Measurements from ENCODE around the gene APOBR.

DNA sequence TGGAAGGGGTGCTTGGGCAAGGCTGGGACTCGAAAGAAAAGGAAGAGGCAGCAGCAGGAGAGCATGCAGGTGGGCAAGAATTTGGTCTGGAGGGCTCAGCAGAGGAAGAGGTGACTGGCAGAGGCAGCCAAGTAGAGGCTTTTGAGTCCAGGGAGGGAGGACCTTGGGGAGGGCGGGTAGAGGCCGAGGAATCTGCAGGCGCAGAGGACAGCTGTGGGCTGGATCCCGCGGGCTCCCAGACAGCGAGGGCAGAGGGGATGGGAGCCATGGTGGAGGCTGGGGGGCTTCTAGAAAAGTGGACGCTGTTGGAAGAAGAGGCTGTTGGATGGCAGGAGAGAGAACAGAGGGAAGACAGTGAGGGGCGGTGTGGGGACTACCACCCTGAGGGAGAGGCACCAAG lies 2.9 kb downstream of the APOBR start:
- TF ChIP-seq, protein P1, sequence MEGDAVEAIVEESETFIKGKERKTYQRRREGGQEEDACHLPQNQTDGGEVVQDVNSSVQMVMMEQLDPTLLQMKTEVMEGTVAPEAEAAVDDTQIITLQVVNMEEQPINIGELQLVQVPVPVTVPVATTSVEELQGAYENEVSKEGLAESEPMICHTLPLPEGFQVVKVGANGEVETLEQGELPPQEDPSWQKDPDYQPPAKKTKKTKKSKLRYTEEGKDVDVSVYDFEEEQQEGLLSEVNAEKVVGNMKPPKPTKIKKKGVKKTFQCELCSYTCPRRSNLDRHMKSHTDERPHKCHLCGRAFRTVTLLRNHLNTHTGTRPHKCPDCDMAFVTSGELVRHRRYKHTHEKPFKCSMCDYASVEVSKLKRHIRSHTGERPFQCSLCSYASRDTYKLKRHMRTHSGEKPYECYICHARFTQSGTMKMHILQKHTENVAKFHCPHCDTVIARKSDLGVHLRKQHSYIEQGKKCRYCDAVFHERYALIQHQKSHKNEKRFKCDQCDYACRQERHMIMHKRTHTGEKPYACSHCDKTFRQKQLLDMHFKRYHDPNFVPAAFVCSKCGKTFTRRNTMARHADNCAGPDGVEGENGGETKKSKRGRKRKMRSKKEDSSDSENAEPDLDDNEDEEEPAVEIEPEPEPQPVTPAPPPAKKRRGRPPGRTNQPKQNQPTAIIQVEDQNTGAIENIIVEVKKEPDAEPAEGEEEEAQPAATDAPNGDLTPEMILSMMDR (IDR thresholded peaks at IDR 0.05): no peak
- no peak for TF ChIP-seq POLR2A (IDR thresholded peaks at IDR 0.05)

All from adrenal gland (tissue), 5 donors.